Measurements from ENCODE around the gene ZC3H14. TPM values are rescaled to one million over a fixed set of nuclear protein-coding genes. Genes with fewer than 3 reads are reported as not detected.

The ZC3H14 gene
- polyA plus RNA-seq, 1 of the 3 experiments (the other 2 are of a cell fraction) = 61.5 TPM

- ChIA-PET CTCF (no interaction called here), POLR2A (interaction anchor here (0.8 kb wide), 1 partner anchor 12 kb away, joined by 3 read pairs; no protein-coding TSS in a partner anchor)
- TF ChIP-seq NFIC (IDR thresholded peaks at IDR 0.05; ENCODE audit: borderline replicate concordance) = no peak
- no peak for TF ChIP-seq GABPA (IDR thresholded peaks at IDR 0.05; ENCODE audit: low read depth)
- no peak for TF ChIP-seq RAD21 (IDR thresholded peaks at IDR 0.05; ENCODE audit: low read length)
- TF ChIP-seq MXI1 (IDR thresholded peaks at IDR 0.05; ENCODE audit: low read depth, low read length) = no peak
- no peak for TF ChIP-seq TEAD4 (IDR thresholded peaks at IDR 0.05; ENCODE audit: borderline replicate concordance, insufficient read depth)
- TF ChIP-seq PBX3 (IDR thresholded peaks at IDR 0.05) = no peak
- no peak for TF ChIP-seq TAF1 (IDR thresholded peaks at IDR 0.05; ENCODE audit: borderline replicate concordance, low read depth, low read length)
- TF ChIP-seq FOXJ3 (CRISPR knock-in tag; IDR thresholded peaks at IDR 0.05) = no peak
- TF ChIP-seq REST (IDR thresholded peaks at IDR 0.05; ENCODE audit: low read depth, low read length) = no peak
- TF ChIP-seq RXRA (IDR thresholded peaks at IDR 0.05; ENCODE audit: borderline replicate concordance, low read depth) = no peak
- TF ChIP-seq CHD2 (IDR thresholded peaks at IDR 0.05; ENCODE audit: low read length, partially characterized antibody) = no peak
- TF ChIP-seq CTCF (IDR thresholded peaks at IDR 0.05) = no peak
- no peak for TF ChIP-seq SMC3 (IDR thresholded peaks at IDR 0.05; ENCODE audit: low read depth, low read length)
- TF ChIP-seq EZH2phosphoT487 (IDR thresholded peaks at IDR 0.05; ENCODE audit: borderline replicate concordance, low read depth) = no peak
- no peak for TF ChIP-seq MEF2A (IDR thresholded peaks at IDR 0.05; ENCODE audit: borderline replicate concordance, low read depth)
- no peak for TF ChIP-seq FOSL2 (IDR thresholded peaks at IDR 0.05; ENCODE audit: borderline replicate concordance, low read depth)
- TF ChIP-seq IRF3 (IDR thresholded peaks at IDR 0.05; ENCODE audit: low read depth, low read length) = no peak
- Histone ChIP-seq H2AFZ (ENCODE audit: low read depth) (no peak overlapping the region), H3K4me3 (ENCODE audit: low read depth in 2 of 2, low read length in 1 of 2) (no peak overlapping the region), H3K27ac (ENCODE audit: low read depth in 2 of 2, low read length in 1 of 2) (peak overlapping the region in 1 of 2 experiments; percentile 16; a peak in 1 of 4 replicates), H3K36me3 (replicated peaks in 1 of 2; ENCODE audit: control insufficient read depth in 1 of 2, insufficient read depth in 2 of 2, low read length in 1 of 2) (peaks cover 3 to 6% of the 10 kb centered on the region in 2 experiments), H3K9me3 (no peaks in the 10 kb centered on the region), H3F3A (replicated peaks; ENCODE audit: insufficient read depth) (peaks cover 5% of the 10 kb centered on the region), H3K79me2 (ENCODE audit: insufficient read depth) (peaks cover 56% of the 10 kb centered on the region), H3K9ac (no peak overlapping the region), H4K20me1 (ENCODE audit: insufficient read depth) (peaks cover 3% of the 10 kb centered on the region), H3K9me2 (no peaks in the 10 kb centered on the region), H3K4me2 (no peak overlapping the region), H3K27me3 (ENCODE audit: insufficient read depth) (no peaks in the 10 kb centered on the region), H3K4me1 (ENCODE audit: control insufficient read depth in 1 of 2, insufficient read depth in 2 of 2, low read depth in 1 of 2, low read length in 1 of 2) (no peaks in the 10 kb centered on the region; a peak in 1 of 4 replicates)
- 65% methylated on average over 3 of the region's 3 CpGs for WGBS (ENCODE audit: low lambda C conversion rate)
- no peak for DNase-seq
Observed at GRCh38 chr14:88521818-88522217, 41.0 kb upstream of the ZC3H14 start.

Measured in SK-N-SH (cell line).